GM12874 (cell line): Measurements from ENCODE around the gene NMT2.

Experiments used
- TF ChIP-seq, protein P1 (sequence below): IDR thresholded peaks from 2 replicates; pipeline ENCODE4 v1.5.1; 2011; ENCODE audit warnings: low read depth, mild to moderate bottlenecking, control low read depth, low read length, moderate library complexity; ENCODE audit not compliant: insufficient read depth

NMT2 gene

GRCh38 chr10:15189133-15189885 lies 20.8 kb upstream of the NMT2 start:
- TF ChIP-seq, protein P1, sequence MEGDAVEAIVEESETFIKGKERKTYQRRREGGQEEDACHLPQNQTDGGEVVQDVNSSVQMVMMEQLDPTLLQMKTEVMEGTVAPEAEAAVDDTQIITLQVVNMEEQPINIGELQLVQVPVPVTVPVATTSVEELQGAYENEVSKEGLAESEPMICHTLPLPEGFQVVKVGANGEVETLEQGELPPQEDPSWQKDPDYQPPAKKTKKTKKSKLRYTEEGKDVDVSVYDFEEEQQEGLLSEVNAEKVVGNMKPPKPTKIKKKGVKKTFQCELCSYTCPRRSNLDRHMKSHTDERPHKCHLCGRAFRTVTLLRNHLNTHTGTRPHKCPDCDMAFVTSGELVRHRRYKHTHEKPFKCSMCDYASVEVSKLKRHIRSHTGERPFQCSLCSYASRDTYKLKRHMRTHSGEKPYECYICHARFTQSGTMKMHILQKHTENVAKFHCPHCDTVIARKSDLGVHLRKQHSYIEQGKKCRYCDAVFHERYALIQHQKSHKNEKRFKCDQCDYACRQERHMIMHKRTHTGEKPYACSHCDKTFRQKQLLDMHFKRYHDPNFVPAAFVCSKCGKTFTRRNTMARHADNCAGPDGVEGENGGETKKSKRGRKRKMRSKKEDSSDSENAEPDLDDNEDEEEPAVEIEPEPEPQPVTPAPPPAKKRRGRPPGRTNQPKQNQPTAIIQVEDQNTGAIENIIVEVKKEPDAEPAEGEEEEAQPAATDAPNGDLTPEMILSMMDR = no peak

GRCh38 chr10:15188603-15189002 lies 20.1 kb upstream of the NMT2 start:
- TF ChIP-seq, protein P1 = no peak

- TF ChIP-seq, protein P1 = no peak
Observed at GRCh38 chr10:15183689-15184481, 15.4 kb upstream of the NMT2 start.

DNA sequence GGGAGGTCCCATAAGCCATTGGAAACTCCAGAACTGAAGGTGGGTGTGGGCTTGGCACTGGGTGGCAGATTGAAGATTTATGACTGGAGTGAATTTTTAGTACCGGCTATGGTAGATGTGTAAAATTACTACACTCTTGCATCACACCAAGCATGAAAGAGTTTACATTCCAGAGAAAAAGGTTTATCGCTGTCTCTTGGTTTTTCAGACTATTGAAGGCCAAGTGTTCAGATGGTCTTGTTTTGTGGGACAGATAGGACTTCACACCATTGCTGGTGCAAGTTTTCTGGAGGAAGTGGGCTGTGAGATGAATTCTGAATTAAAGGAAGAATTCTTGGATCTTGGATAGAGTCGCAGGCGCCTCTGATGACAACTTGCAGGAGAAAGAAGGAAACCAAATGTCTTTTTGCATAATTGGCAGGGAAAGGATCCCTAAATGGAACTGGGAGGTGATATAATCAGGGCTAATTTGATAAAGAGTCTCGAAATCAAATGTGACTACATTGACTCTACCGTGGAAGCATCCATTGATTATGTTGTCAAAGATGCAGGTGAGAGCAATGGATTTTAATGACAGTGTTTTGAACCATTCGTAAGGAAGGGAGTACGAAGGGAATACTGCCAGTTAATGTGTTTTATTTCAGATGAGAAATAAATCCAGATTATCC lies 14.2 kb upstream of the NMT2 start:
- TF ChIP-seq, protein P1 = no peak

DNA sequence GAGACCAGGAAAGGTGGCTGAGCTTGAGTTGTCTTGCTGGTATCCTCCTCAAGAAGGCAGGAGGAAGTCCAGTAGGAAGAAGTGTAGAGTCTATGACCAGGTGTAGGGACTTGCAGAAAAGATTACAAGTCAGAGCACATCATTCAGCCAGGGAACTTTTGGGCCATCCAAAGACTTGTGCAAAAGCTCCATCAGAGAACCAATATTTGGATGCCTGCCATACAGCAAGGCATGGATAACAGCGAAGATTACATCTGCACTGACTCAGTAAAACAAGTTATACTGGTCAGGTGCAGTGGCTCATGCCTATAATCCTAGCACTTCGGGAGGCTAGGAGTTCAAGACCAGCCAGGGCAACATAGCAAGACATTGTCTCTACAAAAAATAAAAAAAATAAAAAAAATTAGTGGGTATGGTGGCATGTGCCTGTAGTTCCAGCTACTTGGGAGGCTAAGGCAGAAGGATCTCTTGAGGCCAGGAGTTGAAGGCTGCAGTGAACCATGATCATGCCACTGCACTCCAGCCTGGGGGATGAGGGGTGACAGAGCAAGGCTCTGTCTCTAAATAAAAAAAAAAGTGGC lies 13.2 kb upstream of the NMT2 start:
- TF ChIP-seq, protein P1 = no peak

GRCh38 chr10:15180736-15181135 lies 12.2 kb upstream of the NMT2 start:
- TF ChIP-seq, protein P1 = no peak

- TF ChIP-seq, protein P1 = no peak
Observed at GRCh38 chr10:15176269-15176668, 7.8 kb upstream of the NMT2 start.
